ENCODE data around the gene PLA2G2A. TPM values are rescaled to one million over a fixed set of nuclear protein-coding genes. Genes with fewer than 3 reads are reported as not detected.
"Not testable (repeated sequence)": the region's sequence is repeated elsewhere in the genome, so short reads cannot be mapped to it uniquely, and the experiment has no call there.

PLA2G2A gene
- not detected in 2 replicates for total RNA-seq (2014; rRNA removed; shearing (Covaris generic))

GRCh38 chr1:19979494-19979977 lies at the start of gene PLA2G2A:
PLA2G2A (minus strand) TSS chr1:19979618; CDS start chr1:19978773, 845 bp downstream.
- DNase-seq (ENCODE audit: low spot score), result no peak

GRCh38 chr1:20028726-20029125 lies 49.3 kb upstream of the PLA2G2A start:
- DNase-seq (ENCODE audit: low spot score), result no peak

GRCh38 chr1:20028125-20028524 lies 48.7 kb upstream of the PLA2G2A start:
- DNase-seq (ENCODE audit: low spot score), result no peak

- DNase-seq (ENCODE audit: low spot score), result no peak
These were observed 38.3 kb upstream of the PLA2G2A start for GRCh38 chr1:20017741-20018140.

GRCh38 chr1:20014153-20014552 lies 34.7 kb upstream of the PLA2G2A start:
- DNase-seq (ENCODE audit: low spot score), result no peak

- DNase-seq (ENCODE audit: low spot score), result no peak
These were observed 30.6 kb upstream of the PLA2G2A start for GRCh38 chr1:20010016-20010415.

GRCh38 chr1:20009212-20009611 lies 29.8 kb upstream of the PLA2G2A start:
- DNase-seq (ENCODE audit: low spot score), result no peak

GRCh38 chr1:20008391-20008841 lies 29.0 kb upstream of the PLA2G2A start:
- no peak for DNase-seq (ENCODE audit: low spot score)

- not testable (repeated sequence) for DNase-seq (ENCODE audit: low spot score)
These were observed 19.4 kb upstream of the PLA2G2A start for GRCh38 chr1:19998823-19999222.

GRCh38 chr1:19990689-19991088 lies 11.3 kb upstream of the PLA2G2A start:
- no peak for DNase-seq (ENCODE audit: low spot score)

- not testable (repeated sequence) for DNase-seq (ENCODE audit: low spot score)
These were observed 10.8 kb upstream of the PLA2G2A start for GRCh38 chr1:19990182-19990582.

GRCh38 chr1:19988267-19989006 lies 9.0 kb upstream of the PLA2G2A start:
- DNase-seq (ENCODE audit: low spot score), result no peak

GRCh38 chr1:19987719-19988118 lies 8.3 kb upstream of the PLA2G2A start:
- DNase-seq (ENCODE audit: low spot score), result no peak

- DNase-seq (ENCODE audit: low spot score), result not testable (repeated sequence)
These were observed 5.1 kb upstream of the PLA2G2A start for GRCh38 chr1:19984409-19985016.

- DNase-seq (ENCODE audit: low spot score), result no peak
These were observed 2.3 kb upstream of the PLA2G2A start for GRCh38 chr1:19981507-19982312.

- no peak for DNase-seq (ENCODE audit: low spot score)
These were observed 1.7 kb upstream of the PLA2G2A start for GRCh38 chr1:19981170-19981506.

- no peak for DNase-seq (ENCODE audit: low spot score)
These were observed 896 bp upstream of the PLA2G2A start for GRCh38 chr1:19980314-19980713.

- no peak for DNase-seq (ENCODE audit: low spot score)
These were observed 1.3 kb downstream of the PLA2G2A start for GRCh38 chr1:19978143-19978542.

- no peak for DNase-seq (ENCODE audit: low spot score)
These were observed 3.0 kb downstream of the PLA2G2A start for GRCh38 chr1:19976317-19977003.

- no peak for DNase-seq (ENCODE audit: low spot score)
These were observed 3.8 kb downstream of the PLA2G2A start for GRCh38 chr1:19975423-19976193.

- DNase-seq (ENCODE audit: low spot score), result peak; percentile 58
These were observed 4.5 kb downstream of the PLA2G2A start for GRCh38 chr1:19974822-19975416.

Data from A172 (cell line).